CD4-positive, alpha-beta T cell treated with Interferon gamma for 1 hour (primary cell): ENCODE data around the gene COPE.
"Not testable (repeated sequence)": the region's sequence is repeated elsewhere in the genome, so short reads cannot be mapped to it uniquely, and the experiment has no call there.

ENCODE experiments used
- DNase-seq: peaks from one replicate; pipeline ENCODE4 v3.0.0-alpha.2; 2020

COPE gene

GRCh38 chr19:18906605-18907519 lies 12.3 kb downstream of the COPE start:
- no peak for DNase-seq

GRCh38 chr19:18905513-18906236 lies 13.5 kb downstream of the COPE start:
- no peak for DNase-seq

DNA sequence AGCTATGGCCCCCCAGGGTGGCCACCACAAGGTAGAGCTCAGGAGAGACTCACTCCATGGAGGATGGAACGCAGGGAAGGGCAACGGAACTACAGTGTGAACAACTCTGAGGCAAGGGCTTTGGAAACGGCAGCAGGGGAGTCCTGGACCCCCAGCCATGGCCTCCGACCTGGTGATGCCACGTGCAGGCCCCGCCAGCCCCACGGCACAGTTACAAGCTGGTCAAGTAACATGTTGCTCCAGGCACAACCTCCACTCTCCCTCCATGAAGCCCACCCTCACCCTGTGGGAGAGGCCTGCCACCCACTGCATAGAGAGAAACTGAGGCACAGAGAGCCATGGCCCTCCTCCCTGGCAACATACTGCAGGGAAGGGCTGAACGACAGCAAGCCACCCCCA lies 14.1 kb downstream of the COPE start:
- no peak for DNase-seq

GRCh38 chr19:18904334-18905057 lies 14.7 kb downstream of the COPE start:
- no peak for DNase-seq

DNA sequence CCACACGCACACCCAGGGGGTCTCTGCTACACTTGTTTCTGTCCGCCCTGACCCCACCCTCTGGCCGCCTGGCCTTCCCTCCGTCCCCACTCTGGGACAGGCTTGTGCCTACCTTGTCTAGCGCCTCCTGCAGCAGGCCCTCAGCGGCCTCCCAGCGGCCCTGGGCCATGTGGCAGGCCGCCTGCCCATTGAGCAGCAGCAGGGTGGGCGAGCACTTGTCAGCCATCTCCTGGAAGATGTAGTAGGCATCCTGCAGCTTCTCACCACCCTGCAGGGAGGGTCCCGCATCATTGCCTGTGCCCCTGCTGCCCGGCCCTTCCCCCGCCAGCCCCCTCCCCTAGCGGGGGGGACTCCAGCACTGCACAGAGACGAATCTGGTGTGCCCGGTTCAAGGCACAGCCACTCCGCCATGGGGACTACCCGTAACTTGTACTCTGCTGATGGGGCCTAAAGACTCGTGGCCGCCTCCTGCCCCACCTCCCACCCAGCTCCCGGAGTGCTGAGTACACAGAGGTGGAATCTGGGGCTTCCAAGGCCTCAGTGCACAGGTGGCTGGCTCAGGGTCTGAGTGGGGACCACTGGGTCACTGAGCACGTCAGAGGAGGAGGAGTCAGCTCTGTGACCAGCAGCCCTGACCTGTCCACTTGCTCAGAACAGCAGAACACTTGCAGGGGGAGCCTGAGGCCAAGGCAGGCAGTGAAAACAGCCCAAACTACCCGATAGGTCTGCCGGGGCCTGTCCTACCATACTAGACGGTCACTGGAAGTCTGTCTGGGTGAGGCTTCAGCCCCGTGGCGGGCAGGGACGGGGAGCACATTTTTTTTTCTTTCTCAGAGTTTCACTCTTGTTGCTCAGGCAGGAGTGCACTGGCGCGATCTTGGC lies 15.8 kb downstream of the COPE start:
- DNase-seq = no peak

GRCh38 chr19:18902519-18902918 lies 16.7 kb downstream of the COPE start:
- DNase-seq = not testable (repeated sequence)

- DNase-seq = no peak
These were observed 17.7 kb downstream of the COPE start for GRCh38 chr19:18901491-18901890.

DNA sequence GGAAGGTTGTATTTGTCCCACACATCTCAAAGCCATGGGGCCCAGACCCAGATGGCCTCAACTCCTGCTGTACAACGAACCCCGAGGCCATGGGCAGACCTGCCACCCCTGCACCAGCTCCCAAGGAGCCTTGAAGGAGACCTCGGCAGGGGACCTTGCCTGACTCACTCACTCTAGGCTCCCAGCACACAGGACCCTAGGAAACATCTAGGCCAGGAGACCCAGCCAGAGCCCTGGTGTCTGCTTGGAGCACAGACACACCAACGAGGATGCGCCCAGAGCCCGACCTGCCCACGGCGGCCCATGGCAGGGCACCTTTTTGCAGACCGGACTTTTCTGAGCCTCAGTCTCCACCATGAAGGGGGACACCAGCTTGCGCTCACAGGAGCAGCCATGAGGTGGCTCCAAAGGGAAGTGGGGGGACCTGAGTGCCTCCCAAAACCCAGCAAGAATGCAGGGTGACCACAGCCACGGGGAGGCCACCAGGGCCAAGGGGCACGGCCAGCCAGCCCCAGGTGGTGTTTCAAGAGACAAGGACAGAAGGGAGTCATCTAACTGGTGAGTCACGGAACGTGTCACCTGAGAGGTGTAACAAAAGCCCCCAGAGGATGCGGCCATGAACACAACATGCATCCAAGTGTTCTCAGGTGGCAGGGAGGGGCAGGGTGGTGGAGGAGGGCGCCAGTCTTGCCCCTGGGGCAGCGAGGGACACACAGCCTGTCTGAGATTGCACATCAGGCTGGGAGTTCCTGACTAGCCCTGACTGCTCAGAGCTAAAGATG lies 18.3 kb downstream of the COPE start:
- no peak for DNase-seq

- DNase-seq = no peak
These were observed 19.3 kb downstream of the COPE start for GRCh38 chr19:18899624-18900560.

DNA sequence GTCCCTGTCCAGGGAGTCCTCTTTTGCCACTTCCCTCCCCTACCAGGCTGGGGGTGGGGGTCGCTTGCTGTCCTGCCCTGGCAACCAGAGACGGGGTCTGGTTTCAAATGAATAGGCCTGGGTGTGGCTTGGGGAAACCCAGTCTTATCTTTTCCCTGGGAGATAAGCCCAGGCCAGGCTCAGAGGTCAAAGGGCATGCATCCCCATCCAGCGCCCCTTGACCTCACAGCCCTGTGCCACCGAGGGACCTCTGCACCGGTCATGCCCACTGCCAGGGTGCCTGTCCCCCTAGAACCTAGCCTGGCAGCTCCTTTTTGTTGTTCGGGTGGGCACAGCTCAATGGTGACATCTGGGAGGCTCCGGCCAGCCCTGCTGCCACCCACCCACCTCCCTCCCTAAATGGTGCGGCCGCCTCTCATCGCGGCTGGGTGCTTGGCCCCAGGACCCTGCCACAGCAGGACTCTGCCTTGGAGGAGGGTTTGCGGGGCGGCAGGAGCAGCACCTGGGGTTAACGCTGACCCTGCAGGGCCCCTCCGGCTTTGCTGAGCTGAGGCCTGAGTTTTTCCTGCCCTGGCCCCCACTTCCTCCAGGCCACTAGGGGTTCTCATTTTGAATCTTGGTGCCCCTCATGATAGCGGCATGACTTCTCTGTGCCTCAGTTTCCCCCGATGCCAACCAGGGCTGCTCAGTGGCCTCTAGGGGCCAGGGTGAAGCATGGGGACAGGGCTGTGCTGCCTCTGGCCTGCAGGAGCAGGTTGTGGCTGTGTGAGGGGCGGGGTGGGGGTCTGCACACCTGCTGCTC lies 20.4 kb downstream of the COPE start:
- no peak for DNase-seq

DNA sequence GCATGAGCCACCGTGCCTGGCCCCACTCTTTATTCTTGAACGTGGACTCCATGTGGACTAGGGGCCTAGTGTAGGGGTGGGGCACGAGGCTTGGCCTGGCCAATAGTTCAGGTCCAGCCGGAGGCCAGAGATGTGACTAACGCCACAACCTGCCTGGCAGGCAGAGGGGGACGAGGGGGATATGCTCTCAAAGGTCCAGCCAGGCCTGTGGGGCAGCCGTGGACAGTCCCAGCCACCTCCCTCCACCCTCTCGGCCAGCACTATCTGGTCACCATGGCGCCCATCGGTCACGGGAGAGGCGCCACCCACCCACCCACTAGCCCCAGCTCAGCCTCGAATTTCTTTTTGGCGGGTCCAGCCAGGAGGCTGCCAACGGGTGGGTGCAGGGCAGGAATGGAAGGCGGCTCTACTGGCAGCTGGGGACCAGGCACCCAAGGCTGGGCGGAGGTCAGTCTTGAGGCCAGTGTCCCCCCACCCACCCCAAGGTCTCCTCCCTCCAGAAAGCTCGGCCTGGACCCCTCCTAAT lies 21.0 kb downstream of the COPE start:
- DNase-seq = no peak

- no peak for DNase-seq
These were observed 21.8 kb downstream of the COPE start for GRCh38 chr19:18897094-18898029.

DNA sequence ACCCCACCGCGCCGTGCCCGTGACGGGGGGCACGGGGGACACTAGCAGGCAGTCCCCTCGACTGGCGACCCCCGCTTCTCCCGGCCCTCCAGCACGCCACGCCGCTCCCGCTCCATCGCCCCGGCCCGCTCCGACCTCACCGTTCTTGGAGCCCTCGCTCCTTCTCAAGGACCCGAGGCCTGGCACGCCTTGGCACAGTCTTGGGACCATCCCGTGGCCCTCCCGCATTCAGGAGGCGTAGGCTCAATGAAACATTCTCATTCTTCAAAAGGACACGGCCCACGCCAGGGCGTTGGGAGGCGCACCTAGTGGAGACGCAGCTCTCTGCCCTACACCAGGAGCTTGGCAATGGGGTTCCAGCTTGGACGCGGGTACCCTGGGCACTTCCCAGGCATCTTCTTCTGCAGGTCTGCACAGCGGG lies 22.8 kb downstream of the COPE start:
- DNase-seq = no peak

DNA sequence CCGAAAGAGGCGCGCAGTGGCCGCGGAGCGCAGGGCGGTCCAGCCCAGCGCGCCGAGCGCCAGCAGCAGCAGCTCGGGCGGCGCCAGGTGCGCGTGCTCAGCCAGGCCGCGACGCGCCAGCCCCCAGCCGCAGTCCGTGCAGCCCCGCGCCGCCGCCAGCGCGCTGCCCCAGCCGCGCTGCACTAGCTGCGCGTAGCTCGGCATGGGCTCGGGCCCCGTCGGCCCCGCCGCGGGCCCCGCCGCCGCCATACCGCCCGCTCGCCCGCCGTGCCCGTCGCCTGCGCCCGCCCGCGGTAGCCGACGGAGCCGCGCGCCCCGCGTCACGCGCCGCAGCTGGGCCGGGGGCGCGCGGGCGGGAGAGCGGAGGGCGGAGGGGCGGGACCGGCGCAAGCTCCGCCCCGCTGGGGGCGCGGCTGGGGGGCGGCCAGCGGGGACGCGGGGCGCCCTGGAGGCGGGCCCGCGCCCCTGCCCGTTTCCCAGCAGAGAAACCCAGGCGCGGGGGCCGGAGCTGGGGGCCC lies 23.3 kb downstream of the COPE start, which contains the start of gene CERS1:
CERS1 (minus strand) TSS at position 335 of the 518 bp plus-strand sequence; CDS start at position 249, 86 bp downstream.
- no peak for DNase-seq

DNA sequence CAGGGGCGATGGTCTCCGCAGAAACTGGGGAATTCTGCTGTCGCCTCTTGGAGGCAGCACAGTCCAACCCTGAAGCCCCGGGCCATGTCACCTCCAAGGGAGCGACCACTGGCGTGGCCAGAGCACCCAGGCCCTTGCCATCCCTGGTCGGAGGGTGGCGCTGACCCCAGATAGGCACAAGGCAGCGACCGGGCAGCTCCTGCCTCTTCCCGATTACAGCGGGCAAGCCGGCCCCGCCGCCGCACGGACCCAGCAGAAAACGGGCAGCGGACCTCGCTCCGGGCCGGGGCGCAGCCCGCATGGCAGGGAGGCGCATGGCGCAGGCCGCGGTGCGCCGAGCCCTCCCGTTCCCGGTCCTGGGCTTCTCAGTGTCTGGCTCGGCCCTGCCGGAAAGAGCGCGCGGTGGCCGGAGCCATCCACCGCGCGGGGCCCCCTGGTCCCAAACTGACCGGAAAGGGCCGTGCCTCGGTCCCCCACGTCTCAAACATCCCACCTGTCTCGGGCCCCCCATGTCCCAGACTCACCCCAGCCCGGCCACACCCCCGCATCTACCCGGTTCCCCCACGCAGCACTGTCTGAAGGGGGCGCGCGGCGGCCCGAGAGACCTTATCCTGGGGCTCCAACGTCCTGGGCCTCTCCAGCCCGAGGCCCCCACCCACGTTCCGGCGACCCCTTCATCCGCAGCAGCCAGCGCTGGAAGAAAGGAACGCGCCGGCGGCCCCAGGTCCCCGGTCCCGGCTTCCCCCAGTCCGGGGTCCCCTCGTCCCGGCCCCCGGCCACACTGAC lies 24.0 kb downstream of the COPE start:
- no peak for DNase-seq

DNA sequence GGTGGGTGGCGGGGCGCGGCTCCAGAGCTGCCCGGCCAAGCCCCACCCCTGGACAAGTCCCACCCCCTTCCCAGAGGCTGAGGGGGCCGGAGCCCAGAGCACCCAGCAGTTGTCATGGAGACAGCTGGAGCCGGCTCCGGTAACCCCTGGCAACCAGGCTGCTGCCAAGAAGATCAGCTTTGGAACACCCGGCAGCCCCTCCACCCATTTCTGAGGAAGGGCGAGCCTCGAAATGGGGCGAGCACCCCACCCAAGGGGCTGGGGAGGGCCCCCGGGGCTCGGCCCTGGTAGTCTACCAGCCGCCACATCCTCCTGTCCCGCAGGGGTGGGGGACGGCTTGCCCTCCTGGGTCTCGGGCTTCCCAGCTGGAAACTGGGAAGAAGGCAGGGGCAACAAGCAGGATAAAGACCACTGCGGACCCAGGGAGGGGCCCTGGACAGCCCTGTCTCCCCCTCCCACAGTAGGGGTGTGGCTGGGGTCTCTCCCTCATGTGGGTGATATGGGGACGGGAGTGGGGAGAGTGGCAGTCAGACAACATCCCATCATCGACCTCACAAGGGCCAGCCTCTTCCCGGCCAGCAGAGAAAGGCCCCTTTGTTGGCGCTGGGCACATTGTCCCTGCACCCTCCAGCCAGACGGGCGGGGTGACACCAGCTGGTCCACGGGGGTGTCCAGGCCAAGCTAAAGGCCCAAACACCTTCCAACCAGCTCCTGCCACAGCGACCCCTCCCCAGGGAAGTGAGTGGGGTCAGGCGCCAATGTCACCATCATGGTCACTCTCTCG lies 24.7 kb downstream of the COPE start:
- no peak for DNase-seq
